MM.1S (cell line): Measurements from ENCODE around the gene TSGA10IP.
A peak's percentile ranks its signal among the peaks of the same experiment; 100 is the strongest.

ENCODE experiments used
- DNase-seq: peaks from one replicate; pipeline ENCODE4 v3.0.0-alpha.2; 2015
- H2AFZ ChIP-seq: fragments of 300-600 bp; sonication (generic); 2 replicates; pipeline ENCODE4 v1.6.0; 2016; ENCODE audit warnings: antibody characterized with exemption, low read length
- H3F3A ChIP-seq: fragments of 300-600 bp; sonication (generic); 2 replicates; pipeline ENCODE4 v1.6.1; 2016; ENCODE audit warnings: mild to moderate bottlenecking, antibody characterized with exemption, low read length, moderate library complexity, mixed read lengths; ENCODE audit not compliant: insufficient read depth
- H3K27ac ChIP-seq: fragments of 300-600 bp; sonication (generic); 2 replicates; pipeline ENCODE4 v1.5.1; 2016; ENCODE audit warnings: mild to moderate bottlenecking, low read length
- H3K27me3 ChIP-seq: fragments of 300-600 bp; sonication (generic); replicated peaks from 2 replicates; pipeline ENCODE4 v1.6.0; 2016; ENCODE audit warnings: low read length; ENCODE audit not compliant: insufficient read depth
- H3K36me3 ChIP-seq: fragments of 300-600 bp; sonication (generic); replicated peaks from 2 replicates; pipeline ENCODE4 v1.6.1; 2016; ENCODE audit warnings: mild to moderate bottlenecking, low read length, mixed read lengths; ENCODE audit not compliant: insufficient read depth
- H3K4me1 ChIP-seq: fragments of 300-600 bp; sonication (generic); 2 replicates; pipeline ENCODE4 v1.6.1; 2016; ENCODE audit warnings: low read length, mixed read lengths
- H3K4me2 ChIP-seq: fragments of 300-600 bp; sonication (generic); 2 replicates; pipeline ENCODE4 v1.6.0; 2016; ENCODE audit warnings: low read depth, low read length
- H3K4me3 ChIP-seq: fragments of 300-600 bp; sonication (generic); 2 replicates; pipeline ENCODE4 v1.5.1; 2016; ENCODE audit warnings: low read length, mixed read lengths
- H3K79me2 ChIP-seq: fragments of 300-600 bp; sonication (generic); 2 replicates; pipeline ENCODE4 v1.6.1; 2016; ENCODE audit warnings: mixed run types, low read length, mixed read lengths
- H3K9ac ChIP-seq: fragments of 300-600 bp; sonication (generic); 2 replicates; pipeline ENCODE4 v1.6.1; 2016; ENCODE audit warnings: low read length, mixed read lengths
- H3K9me2 ChIP-seq: fragments of 300-600 bp; sonication (generic); replicated peaks from 2 replicates; pipeline ENCODE4 v1.6.1; 2016; ENCODE audit warnings: mild to moderate bottlenecking, low read length, mixed read lengths; ENCODE audit not compliant: insufficient read depth
- H3K9me3 ChIP-seq: fragments of 300-600 bp; sonication (generic); replicated peaks from 2 replicates; pipeline ENCODE4 v1.6.1; 2016; ENCODE audit warnings: mild to moderate bottlenecking, low read length, mixed read lengths; ENCODE audit not compliant: insufficient read depth
- H4K20me1 ChIP-seq: fragments of 300-600 bp; sonication (generic); 2 replicates; pipeline ENCODE4 v1.6.1; 2016; ENCODE audit warnings: mild to moderate bottlenecking, low read length, moderate library complexity, mixed read lengths; ENCODE audit not compliant: insufficient read depth
- CTCF ChIP-seq: fragments of 300-600 bp; sonication (generic); IDR thresholded peaks from 2 replicates; pipeline ENCODE4 v1.5.1; 2016; ENCODE audit warnings: antibody characterized with exemption, low read length, mixed read lengths
- EZH2 ChIP-seq: fragments of 300-600 bp; sonication (generic); optimal IDR thresholded peaks from 2 replicates; pipeline ENCODE3; 2017; ENCODE audit warnings: low read depth, mild to moderate bottlenecking, antibody characterized with exemption, low read length, mixed read lengths
- EZH2phosphoT487 ChIP-seq: fragments of 300-600 bp; sonication (generic); IDR thresholded peaks from 2 replicates; pipeline ENCODE4 v1.6.1; 2018; ENCODE audit warnings: antibody characterized with exemption, low read length

Gene TSGA10IP

DNA sequence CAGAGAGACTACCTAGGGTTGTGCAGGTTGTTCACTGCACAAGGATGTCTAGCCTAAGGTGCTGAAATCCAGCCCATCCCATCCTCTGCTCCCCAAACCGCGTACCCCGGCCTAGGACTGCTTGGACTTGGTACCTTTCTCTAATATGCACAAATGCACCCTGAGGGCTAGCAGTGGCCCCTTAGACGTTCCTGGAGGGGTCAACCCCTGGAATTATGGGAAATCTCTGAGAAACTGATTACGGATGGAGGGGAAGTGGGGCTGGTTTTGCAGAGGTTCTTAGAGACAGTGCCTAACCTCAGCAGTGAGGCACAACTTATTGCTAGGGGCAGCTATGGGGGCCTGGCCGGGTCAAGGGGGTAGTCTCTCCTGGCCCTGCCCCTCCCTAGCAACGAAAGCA, 28.9 kb upstream of the TSGA10IP start:
- H3K9me3 ChIP-seq: no peaks in the 10 kb centered on the region
- no peak for DNase-seq
- H3K4me3 ChIP-seq: no peak overlapping the region
- H3K9ac ChIP-seq: no peak overlapping the region
- H3F3A ChIP-seq: peaks cover 4% of the 10 kb centered on the region; the same call in 1 of the 2 replicates
- no peak overlapping the region for H3K4me2 ChIP-seq
- no peak overlapping the region for H3K27ac ChIP-seq
- H3K27me3 ChIP-seq: no peaks in the 10 kb centered on the region
- no peak for TF ChIP-seq CTCF
- TF ChIP-seq EZH2phosphoT487: no peak
- no peak for TF ChIP-seq EZH2
- H3K79me2 ChIP-seq: peaks cover 36% of the 10 kb centered on the region
- H3K9me2 ChIP-seq: no peaks in the 10 kb centered on the region
- no peaks in the 10 kb centered on the region for H4K20me1 ChIP-seq
- H3K4me1 ChIP-seq: peaks cover 14% of the 10 kb centered on the region; the same call in 1 of the 2 replicates
- H3K36me3 ChIP-seq: no peaks in the 10 kb centered on the region
- no peak overlapping the region for H2AFZ ChIP-seq

DNA sequence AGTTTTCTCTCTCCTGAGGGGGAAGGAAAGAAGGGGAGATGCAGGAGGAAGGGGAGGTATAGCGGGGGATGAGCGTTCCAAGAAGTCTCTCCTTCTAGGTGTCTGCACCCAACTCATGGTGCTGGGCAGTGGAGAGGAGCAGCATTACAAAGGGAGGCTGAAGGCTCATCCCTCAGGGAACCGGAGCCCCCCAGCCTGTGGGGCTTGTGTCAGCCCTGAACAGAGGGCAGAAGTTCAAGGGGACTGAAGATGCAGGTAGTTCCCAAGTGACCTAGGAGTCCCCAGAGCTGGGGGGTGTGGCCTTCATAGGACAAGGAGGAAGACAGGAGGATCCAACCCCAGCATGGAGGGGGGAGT, 28.2 kb upstream of the TSGA10IP start:
- Histone ChIP-seq H4K20me1 (no peaks in the 10 kb centered on the region), H3K4me2 (peak overlapping the region; percentile 91; the same call in 1 of the 2 replicates), H3K9me2 (no peaks in the 10 kb centered on the region), H3K4me3 (no peak overlapping the region), H3K27me3 (no peaks in the 10 kb centered on the region), H3F3A (peaks cover 4% of the 10 kb centered on the region; the same call in 1 of the 2 replicates), H3K79me2 (peaks cover 36% of the 10 kb centered on the region), H2AFZ (no peak overlapping the region), H3K27ac (no peak overlapping the region), H3K9ac (no peak overlapping the region), H3K36me3 (no peaks in the 10 kb centered on the region), H3K9me3 (no peaks in the 10 kb centered on the region), H3K4me1 (peaks cover 8% of the 10 kb centered on the region; the same call in 1 of the 2 replicates)
- TF ChIP-seq EZH2phosphoT487: no peak
- TF ChIP-seq EZH2: no peak
- no peak for TF ChIP-seq CTCF
- no peak for DNase-seq

DNA sequence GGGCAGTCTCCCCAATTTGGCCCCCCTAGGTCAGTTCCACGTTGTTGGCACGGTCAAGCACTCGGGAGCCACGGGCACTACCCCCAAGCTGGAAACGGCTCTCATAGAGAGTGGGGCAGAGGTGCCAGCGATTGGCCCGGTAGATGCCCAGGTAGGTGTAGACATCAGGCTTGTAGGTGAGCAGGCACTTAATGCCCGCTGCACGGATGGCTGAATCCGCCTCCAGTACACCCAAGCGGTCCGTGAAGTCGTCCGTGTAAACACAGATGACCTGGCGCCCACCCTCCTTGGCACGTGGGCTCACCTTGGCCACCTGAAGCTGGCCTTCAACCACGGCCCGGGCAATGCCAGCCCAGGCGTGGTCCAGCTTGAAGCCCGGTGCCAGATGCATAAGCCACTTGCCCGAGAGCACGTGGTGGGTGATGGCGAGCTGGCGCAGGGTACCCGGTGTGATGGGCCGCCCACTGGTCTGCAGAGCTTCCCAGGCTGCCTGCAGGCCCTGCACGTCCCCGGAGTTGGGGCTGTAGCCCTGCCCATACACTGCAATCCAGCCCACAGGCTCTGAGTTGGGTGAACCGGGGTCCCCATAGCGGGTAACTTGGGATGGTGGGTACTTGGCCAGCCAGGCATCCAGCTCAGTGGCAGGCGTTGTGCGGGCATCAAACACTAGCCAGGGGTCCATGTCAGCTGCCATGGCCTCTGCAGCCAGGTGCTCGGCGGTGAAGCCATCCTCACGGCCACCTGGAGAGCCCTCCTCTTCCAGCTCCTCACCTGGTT, 27.7 kb upstream of the TSGA10IP start:
- H3K79me2 ChIP-seq: peaks cover 36% of the 10 kb centered on the region
- peaks cover 8% of the 10 kb centered on the region; the same call in 1 of the 2 replicates for H3K4me1 ChIP-seq
- H2AFZ ChIP-seq: no peak overlapping the region
- no peak for TF ChIP-seq EZH2
- no peak for TF ChIP-seq CTCF
- H3K9me3 ChIP-seq: no peaks in the 10 kb centered on the region
- peaks cover 4% of the 10 kb centered on the region; the same call in 1 of the 2 replicates for H3F3A ChIP-seq
- no peaks in the 10 kb centered on the region for H3K36me3 ChIP-seq
- no peak overlapping the region for H3K27ac ChIP-seq
- H3K27me3 ChIP-seq: no peaks in the 10 kb centered on the region
- no peaks in the 10 kb centered on the region for H3K9me2 ChIP-seq
- no peak for DNase-seq
- H3K4me3 ChIP-seq: peak overlapping the region; percentile 85
- H3K4me2 ChIP-seq: peak overlapping the region; percentile 91
- peak overlapping the region; percentile 90 for H3K9ac ChIP-seq
- H4K20me1 ChIP-seq: no peaks in the 10 kb centered on the region
